Smooth muscle cell (in vitro differentiated cells): ENCODE results near the gene FABP6. TPM values are rescaled to one million over a fixed set of nuclear protein-coding genes. Genes with fewer than 3 reads are reported as not detected.

Source experiments
- DNase-seq: peaks from one replicate; lab custom pipeline; 2025; ENCODE audit not compliant: unreplicated experiment; lab: John Stamatoyannopoulos, UW
- H2AFZ ChIP-seq: fragments of 200-600 bp; sonication (generic); 2 replicates; pipeline ENCODE4 v1.6.0; 2016; ENCODE audit warnings: antibody characterized with exemption, low read depth, mild to moderate bottlenecking
- H3F3A ChIP-seq: fragments of 200-600 bp; sonication (generic); 2 replicates; pipeline ENCODE4 v1.6.0; 2017; ENCODE audit warnings: antibody characterized with exemption, low read depth
- H3K27ac ChIP-seq: fragments of 200-600 bp; sonication (generic); 2 replicates; pipeline ENCODE4 v1.5.1; 2016; ENCODE audit warnings: low read depth, mild to moderate bottlenecking
- H3K27me3 ChIP-seq: fragments of 200-600 bp; sonication (generic); 2 replicates; pipeline ENCODE4 v1.6.1; 2016; ENCODE audit warnings: low read depth, mild to moderate bottlenecking
- H3K36me3 ChIP-seq: fragments of 200-600 bp; sonication (generic); 2 replicates; pipeline ENCODE4 v1.5.1; 2016; ENCODE audit warnings: low read depth
- H3K4me1 ChIP-seq: fragments of 200-600 bp; sonication (generic); 2 replicates; pipeline ENCODE4 v1.5.1; 2016; ENCODE audit warnings: low read depth
- H3K4me2 ChIP-seq: fragments of 200-600 bp; sonication (generic); 2 replicates; pipeline ENCODE4 v1.6.0; 2016; ENCODE audit warnings: mild to moderate bottlenecking
- H3K4me3 ChIP-seq: fragments of 200-600 bp; sonication (generic); 2 replicates; pipeline ENCODE4 v1.5.1; 2016; ENCODE audit warnings: mild to moderate bottlenecking
- H3K79me2 ChIP-seq: fragments of 200-600 bp; sonication (generic); 2 replicates; pipeline ENCODE4 v1.6.0; 2016; ENCODE audit warnings: low read depth, mild to moderate bottlenecking
- H3K9ac ChIP-seq: fragments of 200-600 bp; sonication (generic); 2 replicates; pipeline ENCODE4 v1.6.0; 2016; ENCODE audit warnings: low read depth
- H3K9me3 ChIP-seq: fragments of 200-600 bp; sonication (generic); replicated peaks from 2 replicates; pipeline ENCODE4 v1.5.1; 2016; ENCODE audit warnings: low read depth
- H4K20me1 ChIP-seq: fragments of 200-600 bp; sonication (generic); 2 replicates; pipeline ENCODE4 v1.6.0; 2016; ENCODE audit warnings: low read depth
- WGBS: methylation state at CpG from one replicate; pipeline ENCODE4 v1.1.7; 2016; ENCODE audit warnings: low lambda C conversion rate; 5-methylcytosine and 5-hydroxymethylcytosine counted together
- polyA plus RNA-seq: library from polyadenylated mRNA; unstranded; fragments of >200 nt; fragmentation: Nextera tagmentation; extraction: Ambion mirVana; gene quantifications from 2 replicates; pipeline ENCODE4 v1.2.1, GENCODE V29; 2016
- total RNA-seq: library from RNA; depleted of rRNA; stranded (reverse); fragments of >200 nt; gene quantifications from 2 replicates; pipeline ENCODE4 v1.2.3, GENCODE V29; 2014
- TF ChIP-seq, protein P1 (sequence below): fragments of 200-600 bp; sonication (generic); IDR thresholded peaks from 2 replicates; pipeline ENCODE4 v1.5.1; 2017; ENCODE audit warnings: borderline replicate concordance, mild to moderate bottlenecking, antibody characterized with exemption; ENCODE audit not compliant: insufficient read depth, poor library complexity, severe bottlenecking

The FABP6 gene
- total and polyA plus RNA-seq, 2 experiments from 2014 or later = 1.3 TPM; not detected in 1

DNA sequence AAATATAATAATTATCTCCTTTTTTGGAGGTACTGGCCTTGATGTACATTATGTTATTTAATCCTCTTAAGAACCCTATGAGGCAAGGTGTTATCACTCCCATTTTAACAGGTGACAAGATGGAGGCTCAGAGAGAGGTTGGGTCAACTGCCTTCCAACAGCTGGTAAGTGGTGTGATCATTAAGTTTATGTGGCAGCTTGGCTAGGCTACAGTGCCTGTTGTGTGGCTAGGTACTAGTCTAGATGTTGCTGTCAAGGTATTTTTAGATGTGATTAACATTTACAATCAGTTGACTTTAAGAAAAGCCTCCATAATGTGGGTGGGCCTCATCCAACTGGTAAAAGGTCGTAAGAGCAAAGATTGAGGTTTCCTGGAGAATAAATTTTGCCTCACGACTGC lies 21.5 kb downstream of the FABP6 start:
- no peak overlapping the region for H3K27ac ChIP-seq
- H4K20me1 ChIP-seq = no peaks in the 10 kb centered on the region
- H3F3A ChIP-seq = no peaks in the 10 kb centered on the region
- no peaks in the 10 kb centered on the region for H3K27me3 ChIP-seq
- H3K4me3 ChIP-seq = no peak overlapping the region
- no peak for DNase-seq
- H2AFZ ChIP-seq = no peak overlapping the region
- 74% methylated on average over 2 of the region's 2 CpGs for WGBS
- H3K9ac ChIP-seq = no peak overlapping the region
- H3K9me3 ChIP-seq = no peaks in the 10 kb centered on the region
- TF ChIP-seq, protein P1, sequence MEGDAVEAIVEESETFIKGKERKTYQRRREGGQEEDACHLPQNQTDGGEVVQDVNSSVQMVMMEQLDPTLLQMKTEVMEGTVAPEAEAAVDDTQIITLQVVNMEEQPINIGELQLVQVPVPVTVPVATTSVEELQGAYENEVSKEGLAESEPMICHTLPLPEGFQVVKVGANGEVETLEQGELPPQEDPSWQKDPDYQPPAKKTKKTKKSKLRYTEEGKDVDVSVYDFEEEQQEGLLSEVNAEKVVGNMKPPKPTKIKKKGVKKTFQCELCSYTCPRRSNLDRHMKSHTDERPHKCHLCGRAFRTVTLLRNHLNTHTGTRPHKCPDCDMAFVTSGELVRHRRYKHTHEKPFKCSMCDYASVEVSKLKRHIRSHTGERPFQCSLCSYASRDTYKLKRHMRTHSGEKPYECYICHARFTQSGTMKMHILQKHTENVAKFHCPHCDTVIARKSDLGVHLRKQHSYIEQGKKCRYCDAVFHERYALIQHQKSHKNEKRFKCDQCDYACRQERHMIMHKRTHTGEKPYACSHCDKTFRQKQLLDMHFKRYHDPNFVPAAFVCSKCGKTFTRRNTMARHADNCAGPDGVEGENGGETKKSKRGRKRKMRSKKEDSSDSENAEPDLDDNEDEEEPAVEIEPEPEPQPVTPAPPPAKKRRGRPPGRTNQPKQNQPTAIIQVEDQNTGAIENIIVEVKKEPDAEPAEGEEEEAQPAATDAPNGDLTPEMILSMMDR = no peak
- no peaks in the 10 kb centered on the region for H3K4me1 ChIP-seq
- no peak overlapping the region for H3K4me2 ChIP-seq
- no peaks in the 10 kb centered on the region for H3K79me2 ChIP-seq
- H3K36me3 ChIP-seq = peaks cover 5% of the 10 kb centered on the region

DNA sequence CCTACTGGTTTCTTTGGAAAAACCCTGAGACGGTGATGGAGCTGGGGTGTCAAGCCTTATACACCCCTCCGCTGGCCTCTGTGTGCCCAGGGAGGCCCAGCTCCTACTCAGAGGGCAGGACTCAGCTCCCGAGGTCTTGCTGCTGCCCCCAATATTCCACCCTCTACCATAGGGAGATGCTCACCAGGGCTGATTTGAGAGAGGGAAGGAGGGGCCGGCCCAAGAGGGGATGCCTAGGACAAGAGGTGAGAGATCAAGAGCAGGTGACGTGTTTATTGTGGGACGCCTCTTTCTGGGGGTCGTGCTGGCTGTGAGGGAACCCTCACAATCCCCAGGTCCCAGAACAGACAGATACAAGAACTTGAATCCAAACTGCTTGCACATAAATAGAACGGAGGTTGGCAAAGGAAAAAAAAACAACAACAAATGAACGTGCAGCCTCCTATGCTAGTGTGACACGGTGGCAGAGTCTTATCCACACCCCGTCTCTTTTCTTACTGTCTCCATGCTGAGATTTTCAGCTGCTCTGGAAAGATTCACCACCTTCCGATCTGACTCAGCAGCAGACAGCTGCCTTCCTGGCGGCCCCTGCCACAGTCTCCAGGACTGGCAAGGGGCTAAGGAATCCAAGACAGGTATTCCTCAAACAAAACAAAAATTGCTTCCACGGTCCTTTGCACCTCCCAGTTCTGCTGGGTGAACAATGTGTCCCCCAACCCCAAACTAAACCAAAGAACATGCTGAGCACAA lies 22.3 kb downstream of the FABP6 start:
- no peak overlapping the region for H3K27ac ChIP-seq
- no peak overlapping the region for H3K4me3 ChIP-seq
- no peaks in the 10 kb centered on the region for H3K4me1 ChIP-seq
- H3K36me3 ChIP-seq = peaks cover 5% of the 10 kb centered on the region
- no peaks in the 10 kb centered on the region for H3K9me3 ChIP-seq
- no peak overlapping the region for H3K4me2 ChIP-seq
- H3K27me3 ChIP-seq = no peaks in the 10 kb centered on the region
- H3K79me2 ChIP-seq = no peaks in the 10 kb centered on the region
- TF ChIP-seq, protein P1 = no peak
- no peaks in the 10 kb centered on the region for H3F3A ChIP-seq
- H3K9ac ChIP-seq = no peak overlapping the region
- H2AFZ ChIP-seq = no peak overlapping the region
- 92% methylated on average over 14 of the region's 14 CpGs for WGBS
- no peak for DNase-seq
- no peaks in the 10 kb centered on the region for H4K20me1 ChIP-seq

DNA sequence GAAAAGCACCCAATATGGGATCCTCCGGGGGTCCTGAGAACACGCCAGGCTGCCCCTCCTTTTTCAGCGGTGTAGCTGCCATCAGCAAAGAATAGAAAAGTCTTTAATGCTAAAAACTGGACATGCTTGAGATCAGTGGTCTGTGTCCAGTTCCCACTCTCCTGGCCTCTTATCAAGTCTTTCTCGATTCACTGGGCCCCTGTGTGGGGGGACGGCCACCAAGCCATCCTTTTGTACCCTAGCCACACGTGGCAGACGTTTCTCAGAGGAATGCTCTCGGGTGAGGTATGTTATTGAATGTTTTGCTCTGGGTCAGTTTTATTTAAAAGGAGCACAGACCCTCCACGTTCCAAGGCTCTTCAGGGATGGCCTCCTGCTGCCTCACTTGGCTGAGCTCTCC lies 23.6 kb downstream of the FABP6 start:
- Histone ChIP-seq H3F3A (no peaks in the 10 kb centered on the region), H3K27me3 (no peaks in the 10 kb centered on the region), H3K4me1 (no peaks in the 10 kb centered on the region), H3K27ac (no peak overlapping the region), H3K4me3 (no peak overlapping the region), H4K20me1 (no peaks in the 10 kb centered on the region), H3K9me3 (no peaks in the 10 kb centered on the region), H3K36me3 (peaks cover 5% of the 10 kb centered on the region), H3K79me2 (no peaks in the 10 kb centered on the region), H2AFZ (no peak overlapping the region), H3K4me2 (no peak overlapping the region), H3K9ac (no peak overlapping the region)
- DNase-seq = no peak
- TF ChIP-seq, protein P1 = no peak
- WGBS = 96% methylated on average over 9 of the region's 9 CpGs

DNA sequence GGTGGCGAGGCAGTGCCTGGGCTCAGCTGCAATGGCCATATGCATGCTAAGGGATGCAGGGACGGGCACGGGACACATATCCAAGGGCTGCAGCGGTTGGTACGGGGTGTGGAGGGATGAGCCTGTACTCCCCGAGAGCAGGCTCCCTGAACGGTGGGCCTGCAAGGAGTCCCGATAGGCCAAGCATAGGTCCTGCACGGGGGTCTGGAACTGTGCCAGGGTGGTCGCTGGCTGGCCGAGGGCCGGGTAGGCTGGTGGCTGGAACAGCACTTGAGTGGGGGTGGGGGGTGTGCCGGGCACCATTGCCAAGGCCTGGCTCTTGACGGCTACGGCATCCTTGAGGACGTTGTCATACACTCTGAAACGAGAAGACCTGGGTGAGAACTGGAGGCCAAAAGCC lies 24.1 kb downstream of the FABP6 start:
- no peak overlapping the region for H3K9ac ChIP-seq
- no peaks in the 10 kb centered on the region for H3K9me3 ChIP-seq
- no peak overlapping the region for H3K27ac ChIP-seq
- no peaks in the 10 kb centered on the region for H4K20me1 ChIP-seq
- no peaks in the 10 kb centered on the region for H3F3A ChIP-seq
- no peak overlapping the region for H3K4me2 ChIP-seq
- peaks cover 5% of the 10 kb centered on the region for H3K36me3 ChIP-seq
- no peak for DNase-seq
- no peak overlapping the region for H3K4me3 ChIP-seq
- H3K4me1 ChIP-seq = no peaks in the 10 kb centered on the region
- TF ChIP-seq, protein P1 = no peak
- no peak overlapping the region for H2AFZ ChIP-seq
- H3K79me2 ChIP-seq = no peaks in the 10 kb centered on the region
- 96% methylated on average over 17 of the region's 17 CpGs for WGBS
- no peaks in the 10 kb centered on the region for H3K27me3 ChIP-seq
